HepG2 (cell line): Measurements from ENCODE around the gene CHKA. TPM values are rescaled to one million over a fixed set of nuclear protein-coding genes. Genes with fewer than 3 reads are reported as not detected.
A peak's percentile ranks its signal among the peaks of the same experiment; 100 is the strongest.

Experiments used
- CCDC6 ChIP-seq: sonication (generic); formaldehyde crosslinking; IDR thresholded peaks from 2 replicates; pipeline ENCODE4 v1.8.1; 2022; ENCODE audit warnings: mild to moderate bottlenecking, missing genetic modification reagents, moderate library complexity
- DDIT3 ChIP-seq: sonication (generic); formaldehyde crosslinking; IDR thresholded peaks from 2 replicates; pipeline ENCODE4 v1.4.0; 2020; ENCODE audit warnings: mild to moderate bottlenecking, missing genetic modification reagents
- DZIP1 ChIP-seq: sonication (generic); formaldehyde crosslinking; IDR thresholded peaks from 2 replicates; pipeline ENCODE4 v1.5.0; 2020; ENCODE audit warnings: mild to moderate bottlenecking, missing genetic modification reagents
- E2F5 ChIP-seq: sonication (generic); formaldehyde crosslinking; conservative IDR thresholded peaks from 2 replicates; pipeline ENCODE4 v1.4.0; 2020; ENCODE audit warnings: missing genetic modification reagents
- FOSL2 ChIP-seq: sonication (generic); formaldehyde crosslinking; IDR thresholded peaks from 2 replicates; pipeline ENCODE4 v1.4.0; 2020; ENCODE audit warnings: missing genetic modification reagents
- GATAD2A ChIP-seq: IDR thresholded peaks from 2 replicates; pipeline ENCODE4 v1.6.1; 2016
- HNRNPLL ChIP-seq: fragments of 200-400 bp; formaldehyde crosslinking; IDR thresholded peaks from 2 replicates; pipeline ENCODE4 v1.6.1; 2017; ENCODE audit warnings: mild to moderate bottlenecking, low read depth, low read length; ENCODE audit not compliant: poor library complexity, severe bottlenecking
- IKZF5 ChIP-seq: IDR thresholded peaks from 2 replicates; pipeline ENCODE4 v1.6.1; 2018; ENCODE audit warnings: missing genetic modification reagents, mild to moderate bottlenecking, missing compliant biosample characterization
- KDM1A ChIP-seq: IDR thresholded peaks from 2 replicates; pipeline ENCODE4 v1.6.1; 2016; ENCODE audit warnings: missing compliant biosample characterization
- KLF11 ChIP-seq: IDR thresholded peaks from 2 replicates; pipeline ENCODE4 v1.6.1; 2016; ENCODE audit warnings: missing compliant biosample characterization
- KMT2B ChIP-seq: IDR thresholded peaks from 2 replicates; pipeline ENCODE4 v1.6.1; 2016; ENCODE audit warnings: missing genetic modification reagents, missing compliant biosample characterization
- PCBP2 ChIP-seq: fragments of 200-400 bp; formaldehyde crosslinking; optimal IDR thresholded peaks from 2 replicates; pipeline ENCODE3; 2018; ENCODE audit warnings: low read length, low read depth; ENCODE audit not compliant: poor library complexity, severe bottlenecking
- THYN1 ChIP-seq: sonication (generic); formaldehyde crosslinking; IDR thresholded peaks from 2 replicates; pipeline ENCODE4 v1.8.1; 2023; ENCODE audit warnings: low read depth, mild to moderate bottlenecking, moderate library complexity, missing genetic modification reagents, borderline replicate concordance
- ZBTB21 ChIP-seq: sonication (generic); formaldehyde crosslinking; IDR thresholded peaks from 2 replicates; pipeline ENCODE4 v1.4.0; 2020; ENCODE audit warnings: missing genetic modification reagents
- ZBTB7B ChIP-seq: sonication (generic); formaldehyde crosslinking; IDR thresholded peaks from 2 replicates; pipeline ENCODE4 v1.4.0; 2020; ENCODE audit warnings: missing genetic modification reagents
- ZFY ChIP-seq: sonication (generic); formaldehyde crosslinking; IDR thresholded peaks from 2 replicates; pipeline ENCODE4 v1.4.0; 2020; ENCODE audit warnings: missing genetic modification reagents
- ZNF138 ChIP-seq: sonication (generic); formaldehyde crosslinking; IDR thresholded peaks from 2 replicates; pipeline ENCODE4 v1.5.0; 2020; ENCODE audit warnings: mild to moderate bottlenecking, low read depth, missing genetic modification reagents
- ZNF180 ChIP-seq: sonication (generic); formaldehyde crosslinking; IDR thresholded peaks from 2 replicates; pipeline ENCODE4 v1.4.0; 2020; ENCODE audit warnings: low read depth, missing genetic modification reagents, borderline replicate concordance
- ZNF230 ChIP-seq: sonication (generic); formaldehyde crosslinking; IDR thresholded peaks from 2 replicates; pipeline ENCODE4 v1.4.0; 2020; ENCODE audit warnings: mild to moderate bottlenecking, missing genetic modification reagents
- ZNF333 ChIP-seq: sonication (generic); formaldehyde crosslinking; IDR thresholded peaks from 2 replicates; pipeline ENCODE4 v1.4.0; 2020; ENCODE audit warnings: mild to moderate bottlenecking, missing genetic modification reagents, borderline replicate concordance
- ZNF354B ChIP-seq: sonication (generic); formaldehyde crosslinking; IDR thresholded peaks from 2 replicates; pipeline ENCODE4 v1.8.0; 2022; ENCODE audit warnings: mild to moderate bottlenecking, missing genetic modification reagents
- ZNF513 ChIP-seq: sonication (generic); formaldehyde crosslinking; conservative IDR thresholded peaks from 2 replicates; pipeline ENCODE4 v1.5.0; 2020; ENCODE audit warnings: missing genetic modification reagents
- ZNF614 ChIP-seq: IDR thresholded peaks from 2 replicates; pipeline ENCODE4 v1.6.1; 2018; ENCODE audit warnings: missing biosample characterization, missing genetic modification reagents, inconsistent platforms, borderline replicate concordance
- ZNF782 ChIP-seq: sonication (generic); formaldehyde crosslinking; IDR thresholded peaks from 2 replicates; pipeline ENCODE4 v1.4.0; 2020; ENCODE audit warnings: missing genetic modification reagents, mild to moderate bottlenecking, borderline replicate concordance
- polyA plus RNA-seq, 8 experiments: library from polyadenylated mRNA; depleted of rRNA in 3 of 8; stranded (reverse) in 7 of 8; unstranded in 1 of 8; fragments of >200 nt; fragmentation: Illumina TruSeq in 4 of 8; extraction: Trizol in 4 of 8; gene quantifications; 2 replicates each; pipeline versions ENCODE4 v1.2.1 to v1.2.3, GENCODE V29; 2011 to 2016; ENCODE audit warnings: low read depth in 4 of 8, missing spikeins in 1 of 8, mixed read lengths in 1 of 8; ENCODE audit not compliant: insufficient read depth in 1 of 8
- total RNA-seq, 5 experiments: library from RNA; depleted of rRNA; stranded (reverse); fragments of >200 nt; fragmentation: Illumina TruSeq; extraction: Trizol; gene quantifications; 2 replicates each; pipeline ENCODE4 v1.2.3, GENCODE V29; 2016; ENCODE audit warnings: low read depth in 1 of 5

CHKA gene
- total and polyA plus RNA-seq, 2 of the 13 experiments (the other 11 are each of a cell fraction or from before 2014, with no cell fraction given) = 71.6 to 92.7 TPM

- no peak for TF ChIP-seq E2F5 (CRISPR knock-in tag)
- no peak for TF ChIP-seq PCBP2
- no peak for TF ChIP-seq ZNF354B (CRISPR knock-in tag)
- TF ChIP-seq KDM1A (CRISPR knock-in tag) = peak; percentile 69; the same call in 1 of the 2 replicates
- no peak for TF ChIP-seq ZNF180
- peak; percentile 80 for TF ChIP-seq ZFY (CRISPR knock-in tag)
- no peak; the same call in 1 of the 2 replicates for TF ChIP-seq KMT2B (CRISPR knock-in tag)
- no peak for TF ChIP-seq ZNF513 (CRISPR knock-in tag)
- TF ChIP-seq HNRNPLL = no peak
- peak; percentile 86 for TF ChIP-seq GATAD2A (CRISPR knock-in tag)
- peak; percentile 70 for TF ChIP-seq IKZF5
- TF ChIP-seq ZNF333 = 0 out of 2 replicates have a peak, but pooled peaks have one; percentile 44
- no peak for TF ChIP-seq ZNF614 (CRISPR knock-in tag)
- no peak for TF ChIP-seq DZIP1 (CRISPR knock-in tag)
- TF ChIP-seq ZNF138 = no peak
- TF ChIP-seq ZNF230 = 0 out of 2 replicates have a peak, but pooled peaks have one; percentile 28
- TF ChIP-seq KLF11 = no peak
- no peak; the same call in 1 of the 2 replicates for TF ChIP-seq ZNF782 (CRISPR knock-in tag)
- no peak for TF ChIP-seq THYN1
- TF ChIP-seq ZBTB7B (CRISPR knock-in tag) = peak; percentile 50; the same call in 1 of the 2 replicates
- TF ChIP-seq FOSL2 = peak; percentile 36; the same call in 1 of the 2 replicates
- no peak for TF ChIP-seq CCDC6
- TF ChIP-seq ZBTB21 (CRISPR knock-in tag) = no peak
- TF ChIP-seq DDIT3 = no peak
Observed at GRCh38 chr11:68016904-68017817, 104.0 kb downstream of the CHKA start (continued).
